ENCODE data around the gene SHOX.

Gene SHOX

GRCh38 chrX:677376-677775 is 46.8 kb downstream of the SHOX start:
- no peaks in the 10 kb centered on the region for H3K36me3 ChIP-seq (replicated peaks; ENCODE audit: low read depth, low read length)
- no peaks in the 10 kb centered on the region for H4K20me1 ChIP-seq (ENCODE audit: insufficient read depth, low read length)
- no peak overlapping the region for H2AFZ ChIP-seq (ENCODE audit: low read depth, low read length)
- H3K4me3 ChIP-seq (ENCODE audit: low read length), result no peak overlapping the region
- no peak overlapping the region for H3K27ac ChIP-seq (ENCODE audit: low read length)
- H3K9me3 ChIP-seq (ENCODE audit: insufficient read depth, low read length), result no peaks in the 10 kb centered on the region
- H3K79me2 ChIP-seq (ENCODE audit: low read length), result no peaks in the 10 kb centered on the region
- H3K9ac ChIP-seq (ENCODE audit: low read length), result no peak overlapping the region
- H3K4me2 ChIP-seq (ENCODE audit: low read length), result no peak overlapping the region
- H3K27me3 ChIP-seq (ENCODE audit: low read depth, low read length), result no peaks in the 10 kb centered on the region
- TF ChIP-seq CTCF (IDR thresholded peaks at IDR 0.05; ENCODE audit: low read depth, low read length) (no peak), EZH2phosphoT487 (IDR thresholded peaks at IDR 0.05; ENCODE audit: low read depth) (no peak)
- no peaks in the 10 kb centered on the region for H3K4me1 ChIP-seq (ENCODE audit: low read length)

- Histone ChIP-seq H2AFZ (ENCODE audit: low read depth, low read length) (no peak overlapping the region), H3K4me2 (ENCODE audit: low read length) (no peak overlapping the region), H3K27ac (ENCODE audit: low read length) (no peak overlapping the region), H3K4me1 (ENCODE audit: low read length) (no peaks in the 10 kb centered on the region), H3K79me2 (ENCODE audit: low read length) (no peaks in the 10 kb centered on the region), H3K27me3 (ENCODE audit: low read depth, low read length) (no peaks in the 10 kb centered on the region), H3K36me3 (replicated peaks; ENCODE audit: low read depth, low read length) (no peaks in the 10 kb centered on the region), H3K4me3 (ENCODE audit: low read length) (no peak overlapping the region), H3K9ac (ENCODE audit: low read length) (no peak overlapping the region), H3K9me3 (ENCODE audit: insufficient read depth, low read length) (no peaks in the 10 kb centered on the region), H4K20me1 (ENCODE audit: insufficient read depth, low read length) (no peaks in the 10 kb centered on the region)
- TF ChIP-seq EZH2phosphoT487 (IDR thresholded peaks at IDR 0.05; ENCODE audit: low read depth) (no peak), CTCF (IDR thresholded peaks at IDR 0.05; ENCODE audit: low read depth, low read length) (no peak)
Measured at GRCh38 chrX:679291-679979, 48.8 kb downstream of the SHOX start.

- Histone ChIP-seq H3K27me3 (ENCODE audit: low read depth, low read length) (no peaks in the 10 kb centered on the region), H3K27ac (ENCODE audit: low read length) (no peak overlapping the region), H3K9ac (ENCODE audit: low read length) (no peak overlapping the region), H2AFZ (ENCODE audit: low read depth, low read length) (no peak overlapping the region), H3K79me2 (ENCODE audit: low read length) (no peaks in the 10 kb centered on the region), H3K9me3 (ENCODE audit: insufficient read depth, low read length) (no peaks in the 10 kb centered on the region), H3K4me3 (ENCODE audit: low read length) (no peak overlapping the region), H3K4me2 (ENCODE audit: low read length) (no peak overlapping the region), H3K4me1 (ENCODE audit: low read length) (no peaks in the 10 kb centered on the region), H3K36me3 (replicated peaks; ENCODE audit: low read depth, low read length) (no peaks in the 10 kb centered on the region), H4K20me1 (ENCODE audit: insufficient read depth, low read length) (no peaks in the 10 kb centered on the region)
- TF ChIP-seq CTCF (IDR thresholded peaks at IDR 0.05; ENCODE audit: low read depth, low read length) (no peak), EZH2phosphoT487 (IDR thresholded peaks at IDR 0.05; ENCODE audit: low read depth) (no peak)
Measured at GRCh38 chrX:680062-680461, 49.5 kb downstream of the SHOX start.

GRCh38 chrX:681989-682388 is 51.4 kb downstream of the SHOX start:
- H3K36me3 ChIP-seq (replicated peaks; ENCODE audit: low read depth, low read length), result no peaks in the 10 kb centered on the region
- H3K9me3 ChIP-seq (ENCODE audit: insufficient read depth, low read length), result 0 out of 2 replicates have a peak, but pooled peaks cover 4% of the 10 kb centered on the region
- H2AFZ ChIP-seq (ENCODE audit: low read depth, low read length), result no peak overlapping the region
- no peak overlapping the region for H3K9ac ChIP-seq (ENCODE audit: low read length)
- H3K27me3 ChIP-seq (ENCODE audit: low read depth, low read length), result no peaks in the 10 kb centered on the region
- no peak overlapping the region for H3K4me3 ChIP-seq (ENCODE audit: low read length)
- no peak overlapping the region for H3K4me2 ChIP-seq (ENCODE audit: low read length)
- no peaks in the 10 kb centered on the region for H4K20me1 ChIP-seq (ENCODE audit: insufficient read depth, low read length)
- H3K79me2 ChIP-seq (ENCODE audit: low read length), result no peaks in the 10 kb centered on the region
- no peak for TF ChIP-seq EZH2phosphoT487 (IDR thresholded peaks at IDR 0.05; ENCODE audit: low read depth)
- TF ChIP-seq CTCF (IDR thresholded peaks at IDR 0.05; ENCODE audit: low read depth, low read length), result no peak
- H3K27ac ChIP-seq (ENCODE audit: low read length), result no peak overlapping the region
- no peaks in the 10 kb centered on the region for H3K4me1 ChIP-seq (ENCODE audit: low read length)

All from OCI-LY3 (cell line).